GM18870 (cell line): ENCODE measurements around the gene NUP210L.
"Not testable (repeated sequence)": the region's sequence is repeated elsewhere in the genome, so short reads cannot be mapped to it uniquely, and the experiment has no call there.

Source experiments
- ATAC-seq: cut with Tn5 transposase; IDR thresholded peaks from one replicate; pipeline ENCODE4 v1.9.1; 2021; ENCODE audit warnings: moderate library complexity; ENCODE audit not compliant: unreplicated experiment

Gene NUP210L

DNA sequence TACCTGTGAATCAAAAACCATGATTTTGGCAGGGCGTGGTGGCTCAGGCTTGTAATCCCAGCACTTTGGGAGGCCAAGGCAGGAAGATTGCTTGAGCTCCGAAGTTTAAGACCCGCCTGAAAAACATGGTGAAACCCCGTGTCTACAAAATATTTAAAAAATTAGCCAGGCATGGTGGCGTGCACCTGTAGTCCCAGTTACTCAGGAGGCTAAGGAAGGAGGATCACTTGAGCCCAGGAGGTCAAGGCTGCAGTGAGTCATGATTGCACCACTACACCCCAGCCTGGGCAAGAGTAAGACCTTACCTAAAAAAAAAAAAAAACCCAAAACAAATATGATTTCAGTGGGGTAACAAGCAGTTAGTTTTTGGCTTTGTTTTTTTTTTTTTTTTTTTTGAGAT is 54.7 kb downstream of the NUP210L start:
- not testable (repeated sequence) for ATAC-seq

DNA sequence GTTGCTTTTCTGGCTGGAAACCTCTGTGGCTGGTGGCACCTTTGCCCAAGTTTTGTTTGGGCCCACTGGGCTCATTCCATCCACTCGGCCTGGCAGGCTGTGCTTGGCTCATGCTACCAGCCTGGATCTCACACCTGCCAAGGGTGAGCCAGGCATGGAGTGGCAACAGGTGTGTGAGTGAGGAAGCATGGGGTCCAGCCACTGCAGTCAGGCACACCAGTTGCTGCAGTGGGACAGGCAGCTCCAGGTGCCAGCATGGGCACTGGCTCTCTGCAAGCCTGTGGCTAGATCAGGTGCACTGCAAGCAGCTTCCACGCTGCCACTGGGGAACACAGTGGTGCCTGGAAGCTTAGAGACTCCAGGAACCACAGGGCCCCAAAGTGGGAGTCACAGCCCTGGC is 57.0 kb downstream of the NUP210L start:
- ATAC-seq = no peak

DNA sequence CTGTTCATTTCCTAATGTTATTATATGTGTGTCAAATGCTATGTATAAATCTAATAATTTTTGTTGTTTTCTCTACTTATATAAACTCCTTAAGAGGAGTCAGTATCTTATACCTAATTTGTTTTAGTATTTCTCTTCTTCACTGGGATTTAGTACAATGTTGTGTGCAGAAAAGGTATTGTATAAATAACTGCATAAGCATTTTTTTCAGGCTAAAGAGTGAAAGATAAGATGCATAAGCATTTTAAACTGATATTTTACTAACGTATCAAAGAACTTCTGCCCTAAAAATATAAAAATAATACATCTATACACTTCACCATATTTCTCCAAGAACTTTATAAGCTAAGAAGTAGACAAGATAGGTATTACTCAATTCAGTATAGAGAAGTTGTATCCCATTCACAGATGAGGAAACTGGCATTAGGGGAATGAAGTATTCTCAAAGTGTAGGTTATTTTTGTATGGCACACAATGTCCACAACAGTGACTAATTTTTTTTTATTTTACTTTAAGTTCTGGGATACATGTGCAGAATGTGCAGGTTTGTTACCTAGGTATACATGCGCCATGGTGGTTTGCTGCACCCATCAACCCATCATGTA is 59.3 kb downstream of the NUP210L start:
- ATAC-seq = no peak

DNA sequence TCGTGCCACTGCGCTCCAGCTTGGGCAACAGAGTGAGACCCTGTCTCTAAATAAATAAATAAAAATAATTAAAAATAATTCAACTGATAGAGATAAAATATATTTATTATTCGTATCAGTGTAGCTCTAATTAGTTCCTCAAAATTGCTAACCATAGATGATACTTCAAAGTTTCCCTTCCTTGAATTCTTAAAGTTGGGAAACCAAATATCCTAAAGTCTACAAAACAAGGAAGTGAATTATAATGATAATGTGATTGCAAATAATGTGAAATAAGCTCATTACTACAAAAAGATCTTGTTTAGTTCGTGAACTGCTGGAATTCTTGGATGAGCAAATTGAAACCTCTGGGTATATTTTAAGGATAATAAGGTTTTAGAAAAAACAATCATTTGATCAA is 60.5 kb downstream of the NUP210L start:
- no peak for ATAC-seq

DNA sequence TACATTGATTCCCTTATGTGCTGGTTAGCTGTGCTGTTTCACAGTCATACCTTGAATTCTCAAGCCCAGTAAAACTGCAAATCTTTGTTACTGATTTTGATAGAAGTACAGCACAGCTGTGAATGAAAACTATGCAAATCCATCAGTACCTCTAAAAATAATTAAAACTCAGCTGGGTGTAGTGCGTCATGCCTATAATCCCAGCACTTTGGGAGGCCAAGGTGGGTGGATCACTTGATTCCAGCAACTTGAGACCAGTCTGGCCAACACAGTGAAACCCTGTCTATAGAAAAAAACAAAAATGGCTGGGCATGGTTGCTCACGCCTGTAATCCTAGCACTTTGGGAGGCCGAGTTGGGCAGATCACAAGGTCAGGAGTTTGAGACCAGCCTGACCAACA is 61.2 kb downstream of the NUP210L start:
- ATAC-seq = no peak

DNA sequence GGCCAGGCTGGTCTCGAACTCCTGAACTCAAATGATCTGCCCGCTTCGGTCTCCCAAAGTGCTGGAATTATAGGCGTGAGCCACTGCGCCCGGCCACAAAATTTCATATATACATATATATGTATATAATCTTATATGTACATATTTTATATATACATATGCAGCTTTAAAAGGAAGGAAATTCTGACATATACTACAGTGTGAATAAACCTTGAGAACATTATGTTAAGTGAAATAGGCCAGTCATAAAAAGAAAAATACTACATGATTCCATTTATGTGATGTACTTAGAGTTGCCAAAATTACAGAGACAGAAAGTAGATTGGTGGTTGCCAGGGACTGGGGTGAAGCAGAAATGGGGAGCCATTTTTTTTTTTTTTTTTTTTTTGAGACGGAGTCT is 63.2 kb downstream of the NUP210L start:
- ATAC-seq = no peak

DNA sequence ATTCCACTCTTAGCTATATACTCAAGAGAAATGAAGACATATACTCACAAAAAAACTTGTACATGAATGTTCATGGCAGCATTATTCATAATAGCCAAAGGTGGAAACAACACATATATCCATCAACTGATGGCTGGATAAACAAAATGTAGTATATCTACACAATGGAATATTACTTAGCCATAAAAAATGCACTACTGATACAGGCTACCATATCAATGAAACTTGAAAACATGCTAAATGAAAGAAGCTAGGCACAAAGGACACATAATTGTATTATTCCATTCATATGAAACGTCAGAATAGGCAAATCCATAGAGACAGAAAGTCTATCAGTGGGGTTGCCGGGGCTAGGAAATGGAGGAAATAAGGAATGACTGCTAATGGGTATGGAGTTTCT is 67.3 kb downstream of the NUP210L start:
- ATAC-seq = no peak

DNA sequence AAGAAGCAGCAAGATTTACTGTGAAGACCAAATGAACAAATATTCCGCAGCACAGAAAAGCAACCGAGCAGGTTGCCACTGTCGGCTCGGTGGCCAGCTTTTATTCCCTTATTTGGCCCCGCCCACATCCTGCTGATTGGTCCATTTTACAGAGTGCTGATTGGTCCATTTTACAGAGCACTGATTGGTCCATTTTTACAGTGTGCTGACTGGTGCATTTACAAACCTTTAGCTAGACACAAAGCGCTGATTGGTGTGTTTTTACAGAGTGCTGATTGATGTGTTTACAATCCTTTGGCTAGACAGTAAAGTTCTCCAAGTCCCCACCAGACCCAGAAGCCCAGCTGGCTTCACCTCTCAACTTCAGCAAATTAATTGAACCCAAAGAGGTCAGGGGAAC is 71.8 kb downstream of the NUP210L start:
- ATAC-seq = not testable (repeated sequence)

DNA sequence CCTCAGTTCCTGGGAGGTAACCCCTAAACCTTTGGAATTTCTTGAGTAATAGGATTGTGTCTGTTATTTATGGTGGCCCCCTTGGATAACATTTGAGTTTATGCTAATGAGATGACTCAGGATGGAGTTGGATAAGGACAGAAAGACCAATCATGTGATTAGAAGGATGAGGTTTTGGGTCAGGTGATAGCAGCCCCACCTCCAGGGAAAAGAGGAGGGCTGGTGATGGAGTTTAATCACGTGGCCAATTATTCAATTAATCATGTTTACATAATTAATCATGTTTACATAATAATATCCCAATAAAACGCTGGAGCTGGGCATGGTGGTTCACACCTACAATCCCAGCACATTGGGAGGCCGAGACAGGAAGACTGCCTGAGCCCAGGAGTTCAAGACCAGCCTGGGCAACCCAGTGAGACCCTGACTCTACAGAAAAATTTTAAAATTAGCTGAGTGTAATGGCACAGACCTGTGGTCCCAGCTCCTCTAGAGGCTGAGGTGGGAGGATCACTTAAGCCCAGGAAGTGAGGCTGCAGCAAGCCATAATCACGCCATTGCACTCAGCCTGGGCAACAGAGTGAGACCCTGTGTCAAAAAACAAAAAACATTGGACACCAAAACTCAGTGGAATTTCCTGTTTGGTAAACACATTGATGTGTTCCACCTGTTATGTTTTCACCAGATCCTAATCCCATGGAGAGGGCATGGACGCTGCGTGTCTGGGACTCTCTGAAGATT is 73.3 kb downstream of the NUP210L start:
- ATAC-seq = no peak

DNA sequence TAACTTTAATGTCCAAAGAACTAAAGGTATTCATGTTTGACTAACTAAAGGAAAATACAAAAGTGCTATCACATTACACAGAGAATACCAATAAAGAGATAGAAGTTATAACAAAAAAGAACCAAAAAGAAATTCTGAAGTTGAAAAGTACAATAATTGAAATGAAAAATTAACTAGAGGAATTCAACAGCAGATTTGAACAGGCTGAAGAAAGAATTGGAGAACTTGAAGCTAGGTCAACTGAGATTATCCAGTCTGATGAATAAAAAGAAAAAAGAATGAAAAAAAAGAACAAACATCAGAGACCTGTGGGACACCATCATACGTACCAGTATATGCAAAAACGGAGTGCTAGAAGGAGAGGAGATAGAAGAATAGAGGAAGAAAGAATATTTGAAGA is 78.5 kb downstream of the NUP210L start:
- ATAC-seq = no peak

DNA sequence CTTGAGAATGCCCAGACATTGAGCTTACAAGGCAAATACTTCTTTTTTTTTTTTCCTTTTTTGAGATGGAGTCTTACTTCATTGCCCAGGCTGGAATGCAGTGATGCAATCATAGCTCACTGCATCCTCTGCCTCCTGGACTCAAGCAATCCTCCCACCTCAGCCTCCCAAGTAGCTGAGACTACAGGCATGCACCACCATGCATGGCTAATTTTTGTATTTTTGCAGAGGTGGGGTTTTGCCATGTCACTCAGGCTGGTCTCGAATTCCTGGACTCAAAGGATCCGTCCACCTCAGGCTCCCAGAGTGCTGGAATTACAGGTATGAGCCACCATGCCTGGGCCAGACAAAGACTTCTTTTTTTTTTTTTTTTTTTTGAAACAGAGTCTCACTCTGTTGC is 79.1 kb downstream of the NUP210L start:
- no peak for ATAC-seq

DNA sequence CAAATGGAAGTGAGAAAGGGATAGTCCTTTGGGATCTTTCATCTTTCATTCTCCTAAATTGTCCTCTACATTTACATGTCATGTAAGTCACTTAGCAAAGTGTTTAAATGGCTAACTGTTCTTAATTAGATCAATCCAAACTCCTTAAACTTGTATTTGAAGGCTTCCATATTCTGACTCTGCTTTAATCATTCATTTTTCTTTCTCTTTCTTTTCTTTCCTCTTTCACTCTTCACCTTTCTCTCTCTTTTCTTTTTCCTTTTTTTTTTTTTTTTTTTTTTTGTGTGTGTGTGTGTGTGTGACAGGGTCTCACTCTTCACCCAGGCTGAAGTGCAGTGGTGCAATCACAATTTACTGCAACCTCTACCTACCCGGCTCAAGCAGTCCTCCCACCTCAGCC is 92.6 kb downstream of the NUP210L start:
- no peak for ATAC-seq

DNA sequence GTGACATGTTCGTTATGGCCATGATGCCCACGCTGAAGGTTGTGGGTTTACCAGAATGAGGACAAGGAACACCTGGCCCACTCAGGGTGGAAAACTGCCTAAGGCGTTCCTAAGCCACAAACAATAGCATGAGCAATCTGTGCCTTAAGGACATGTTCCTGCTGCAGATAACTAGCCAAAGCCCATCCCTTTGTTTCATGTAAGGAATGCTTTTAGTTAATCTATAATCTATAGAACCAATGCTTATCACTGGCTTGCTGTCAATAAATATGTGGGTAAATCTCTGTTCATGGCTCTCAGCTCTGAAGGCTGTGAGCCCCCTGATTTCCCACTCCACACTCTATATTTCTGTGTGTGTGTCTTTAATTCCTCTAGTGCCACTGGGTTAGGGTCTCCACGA is 107.4 kb downstream of the NUP210L start:
- ATAC-seq = not testable (repeated sequence)

DNA sequence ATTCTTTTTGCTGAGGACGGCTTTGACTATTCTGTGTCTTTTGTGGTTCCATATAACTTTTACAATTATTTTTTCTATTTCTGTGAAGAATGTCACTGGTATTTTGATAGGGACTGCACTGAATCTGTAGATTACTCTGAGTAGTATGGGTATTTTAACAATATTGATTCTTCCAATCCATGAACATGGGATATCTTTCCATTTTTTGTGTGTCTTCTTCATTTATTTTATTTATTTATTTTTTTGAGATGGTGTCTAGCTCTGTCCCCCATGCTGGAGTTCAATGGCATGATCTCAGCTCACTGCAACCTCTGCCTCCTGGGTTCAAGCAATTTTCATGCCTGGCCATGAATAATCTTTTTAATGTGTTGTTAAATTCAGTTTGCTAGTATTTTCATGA is 121.2 kb downstream of the NUP210L start:
- not testable (repeated sequence) for ATAC-seq

DNA sequence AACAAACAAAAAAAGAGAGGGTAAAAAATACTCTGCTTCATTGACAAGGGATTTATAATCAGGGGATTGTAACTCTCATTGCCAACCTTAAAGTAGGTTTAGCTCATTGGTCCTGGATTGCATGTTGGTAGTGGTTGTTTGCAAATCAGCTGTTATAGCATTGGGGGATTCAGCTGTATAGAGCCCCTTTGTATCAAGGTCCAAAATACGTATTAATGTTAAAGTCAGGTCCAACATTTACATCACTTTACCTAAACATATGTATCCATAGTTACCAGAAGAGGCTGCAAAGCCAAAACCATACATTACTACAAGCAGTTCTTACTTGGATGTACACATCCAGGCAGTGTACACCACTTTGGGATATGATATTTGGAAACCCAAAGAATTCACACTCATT is 134.9 kb downstream of the NUP210L start:
- no peak for ATAC-seq

DNA sequence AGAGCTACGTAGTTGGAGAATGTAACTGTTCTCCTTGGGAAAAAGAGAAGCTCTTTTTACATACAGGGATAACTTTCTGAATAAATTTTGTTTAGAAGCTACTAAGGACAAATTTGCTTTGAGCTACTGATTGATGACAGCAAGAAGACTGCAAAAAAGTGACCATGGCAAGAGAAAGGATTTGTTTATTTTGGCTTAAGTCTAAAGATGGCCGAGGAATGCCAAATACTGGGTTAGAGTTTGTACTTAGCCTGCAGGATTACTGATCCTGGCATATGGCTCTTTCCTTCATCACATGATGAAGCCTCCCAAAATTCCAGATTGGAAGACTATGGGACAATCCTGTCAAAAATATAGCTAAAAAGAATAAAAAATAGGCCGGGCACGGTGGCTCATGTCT is 135.6 kb downstream of the NUP210L start:
- no peak for ATAC-seq

DNA sequence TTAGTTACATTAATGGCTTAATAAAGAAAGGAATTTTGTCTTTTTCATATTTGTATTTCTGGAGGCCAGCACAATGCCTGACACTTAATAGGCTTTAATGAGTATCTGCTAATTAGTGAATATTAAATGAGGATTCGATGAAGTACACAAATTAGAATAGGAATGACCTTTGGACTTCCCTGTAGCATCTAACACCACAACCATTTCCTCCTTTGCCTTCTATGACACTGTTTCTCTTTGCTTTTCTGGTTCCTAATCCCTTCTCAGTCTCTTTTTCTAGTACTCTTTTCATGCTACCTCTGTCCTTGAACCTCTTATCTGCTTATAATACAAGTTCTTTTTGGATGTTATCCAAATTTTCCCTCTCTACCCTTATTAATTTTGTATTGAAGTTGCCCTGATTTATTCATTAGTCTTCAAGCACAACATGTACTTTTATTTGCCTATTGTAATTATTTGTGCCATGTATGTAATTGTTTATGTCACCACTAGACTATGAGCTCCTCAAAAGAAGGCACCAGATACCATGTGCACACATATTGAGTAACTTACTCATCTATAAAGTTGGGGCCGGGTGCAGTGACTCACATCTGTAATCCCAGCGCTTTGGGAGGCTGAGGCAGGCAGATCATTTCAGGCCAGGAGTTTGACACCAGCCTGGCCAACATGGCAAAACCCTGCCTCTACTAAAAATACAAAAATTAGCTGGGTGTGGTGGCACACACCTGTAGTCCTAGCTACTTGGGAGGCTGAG is 140.5 kb downstream of the NUP210L start:
- ATAC-seq = no peak

DNA sequence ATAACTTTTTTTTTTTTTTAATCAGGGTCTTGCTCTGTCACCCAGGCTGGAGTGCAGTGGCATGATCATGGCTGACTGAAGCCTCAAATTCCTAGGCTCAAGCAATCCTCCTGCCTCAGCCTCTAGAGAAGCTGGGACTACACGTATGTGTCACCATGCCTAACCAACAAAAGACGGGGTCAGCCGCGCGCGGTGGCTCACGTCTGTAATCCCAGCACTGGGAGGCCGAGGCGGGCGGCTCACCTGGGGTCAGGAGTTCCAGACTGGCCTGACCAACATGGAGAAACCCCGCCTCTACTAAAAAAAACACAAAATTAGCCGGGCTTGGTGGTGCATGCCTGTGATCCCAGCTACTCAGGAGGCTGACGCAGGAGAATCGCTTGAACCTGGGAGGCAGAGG is 142.3 kb downstream of the NUP210L start:
- ATAC-seq = not testable (repeated sequence)

DNA sequence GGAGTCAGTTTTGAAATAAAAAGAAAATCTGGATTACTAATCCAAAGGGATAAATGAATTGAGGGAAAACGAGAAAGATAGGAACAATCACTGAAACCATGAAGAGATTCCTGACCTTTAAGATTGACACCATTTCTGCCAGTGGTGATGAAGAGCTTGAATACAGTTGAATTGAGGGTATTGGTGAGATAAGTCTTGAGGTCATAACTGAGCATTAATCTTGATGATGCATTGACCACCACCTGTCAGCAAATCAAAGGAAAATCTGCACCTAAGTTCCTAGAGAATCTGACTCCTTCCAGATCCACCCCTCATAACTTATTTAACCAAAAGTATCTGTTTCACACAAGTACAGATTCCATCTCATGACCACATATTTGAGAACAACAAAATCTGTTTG is 142.7 kb downstream of the NUP210L start:
- no peak for ATAC-seq

DNA sequence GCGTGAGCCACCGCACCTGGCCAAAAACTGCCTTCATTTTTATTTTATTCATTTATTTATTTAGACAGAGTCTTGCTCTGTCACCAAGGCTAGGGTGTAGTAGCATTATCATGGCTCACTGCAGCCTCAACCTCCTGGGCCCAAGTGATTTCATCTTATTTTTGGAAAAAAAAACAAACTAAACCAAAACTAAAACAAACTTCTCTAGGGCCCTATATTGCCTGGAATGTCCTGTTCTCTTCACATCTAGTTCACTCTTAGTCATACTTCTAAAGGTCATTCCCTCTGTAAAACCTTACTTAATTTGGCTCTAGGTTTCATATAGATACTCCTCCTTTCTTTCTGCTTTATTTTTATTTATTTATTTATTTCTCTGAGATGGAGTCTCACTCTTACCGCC is 148.7 kb downstream of the NUP210L start:
- no peak for ATAC-seq

DNA sequence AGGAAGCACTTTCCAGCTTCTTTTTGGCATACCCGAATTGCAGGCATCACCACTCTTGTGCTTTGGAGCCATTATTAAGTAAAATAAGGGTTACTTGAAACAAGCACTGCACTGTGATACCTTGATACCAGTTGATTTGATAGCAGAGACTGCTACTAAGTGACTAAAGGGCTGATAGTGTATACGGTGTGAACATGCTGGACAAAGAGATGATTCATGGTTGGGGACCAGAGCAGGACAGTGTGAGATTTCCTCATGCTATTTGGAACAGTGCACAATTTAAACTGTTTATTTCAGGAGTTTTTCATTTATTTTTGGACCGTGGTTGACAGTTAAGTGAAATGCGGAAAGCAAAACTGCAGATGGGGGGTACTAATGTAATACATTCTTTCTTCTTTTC is 154.5 kb downstream of the NUP210L start:
- no peak for ATAC-seq

DNA sequence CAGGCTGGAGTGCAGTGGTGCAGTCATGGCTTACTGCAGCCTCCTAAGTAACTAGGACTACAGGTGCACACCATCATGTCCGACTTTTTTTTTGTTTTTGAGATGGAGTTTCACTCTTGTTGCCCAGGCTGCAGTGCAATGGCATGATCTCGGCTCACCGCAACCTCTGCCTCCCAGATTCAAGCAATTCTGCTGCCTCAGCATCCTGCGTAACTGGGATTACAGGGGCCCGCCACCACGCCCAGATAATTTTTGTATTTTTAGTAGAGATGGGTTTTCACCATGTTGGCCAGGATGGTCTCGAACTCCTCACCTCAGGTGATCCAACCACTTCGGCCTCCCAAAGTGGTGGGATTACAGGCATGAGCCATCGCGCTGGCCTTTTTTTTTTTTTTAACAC is 158.0 kb downstream of the NUP210L start:
- ATAC-seq = not testable (repeated sequence)
